Measurements from ENCODE around the gene SLC38A11.
"Not testable (repeated sequence)": the region's sequence is repeated elsewhere in the genome, so short reads cannot be mapped to it uniquely, and the experiment has no call there.

DNA sequence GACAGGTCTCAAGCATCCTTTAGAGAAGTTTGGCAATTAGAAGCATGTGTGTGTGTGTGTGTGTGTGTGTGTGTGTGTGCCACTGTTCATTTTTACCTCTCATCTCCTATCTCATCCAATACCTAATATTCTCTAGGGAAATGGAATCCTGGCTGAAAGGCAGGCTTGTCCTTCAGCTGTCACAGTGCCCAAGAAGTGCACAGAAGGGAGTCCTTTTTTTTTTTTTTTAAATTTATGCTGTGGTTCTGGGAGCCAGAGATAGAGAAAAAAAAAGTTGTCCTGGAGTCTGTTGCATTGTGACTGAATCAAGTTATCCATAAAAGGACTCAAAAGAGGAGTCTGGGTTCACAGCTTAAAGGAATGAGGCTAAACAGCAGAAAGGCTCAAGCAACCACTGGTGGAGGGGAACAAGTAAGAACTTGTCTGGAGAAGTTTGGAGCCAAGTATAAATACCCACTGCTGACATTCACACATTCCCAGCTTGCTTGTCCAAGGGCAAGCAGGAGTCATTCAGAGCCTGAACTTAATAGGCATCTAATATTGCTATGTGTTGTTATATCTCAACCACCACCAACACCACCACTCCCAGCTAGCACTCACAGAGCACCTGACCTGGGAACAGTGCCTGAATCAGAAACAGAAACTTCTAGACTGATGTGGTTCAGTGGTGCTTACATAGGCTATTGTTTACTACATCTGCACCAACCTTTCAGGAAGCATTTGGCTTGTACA, 36.2 kb upstream of the SLC38A11 start:
- not testable (repeated sequence) for TF ChIP-seq POLR2A (IDR thresholded peaks at IDR 0.05; ENCODE audit: low read depth, low read length); POLR2AphosphoS5 (IDR thresholded peaks at IDR 0.05; ENCODE audit: low read depth, low read length); TAF1 (IDR thresholded peaks at IDR 0.05; ENCODE audit: borderline replicate concordance, low read depth, low read length)

Data from GM12892 (cell line).